ENCODE measurements around the gene ZBTB9. TPM values are rescaled to one million over a fixed set of nuclear protein-coding genes. Genes with fewer than 3 reads are reported as not detected.

The ZBTB9 gene
- total RNA-seq, 1 experiment from 2014 or later: 14.2 TPM

- POLR2A ChIA-PET: no interaction called here
- CTCF ChIA-PET: no interaction called here
- RAD21 ChIA-PET (ENCODE audit: low non-redundant PET in 1 of 2, low total read pairs in 2 of 2, uncharacterized antibody in 2 of 2, unreplicated experiment in 2 of 2): no interaction called here
- Histone ChIP-seq H2AFZ (ENCODE audit: low read depth, low read length, poor library complexity, severe bottlenecking) (no peak overlapping the region), H3K27ac (ENCODE audit: low read depth, low read length) (no peak overlapping the region), H3K4me3 (replicated peaks in 1 of 2; ENCODE audit: low read depth in 1 of 2, low read length in 2 of 2) (no peak overlapping the region), H3K9me3 (ENCODE audit: control insufficient read depth in 1 of 2, insufficient read depth in 1 of 2, low read depth in 1 of 2, low read length in 2 of 2) (no peaks in the 10 kb centered on the region), H3K4me2 (ENCODE audit: low read length) (no peak overlapping the region), H3K36me3 (ENCODE audit: control insufficient read depth in 1 of 2, insufficient read depth in 2 of 2, low read length in 2 of 2) (peaks cover 4 to 14% of the 10 kb centered on the region in 2 experiments; a peak in 3 of 4 replicates), H3K9me2 (ENCODE audit: insufficient read depth) (no peaks in the 10 kb centered on the region), H3K4me1 (ENCODE audit: control insufficient read depth in 1 of 2, insufficient read depth in 2 of 2, low read length in 2 of 2) (peaks cover 5 to 11% of the 10 kb centered on the region in 2 experiments; a peak in 3 of 4 replicates), H3K9ac (ENCODE audit: low read length) (no peak overlapping the region), H4K20me1 (ENCODE audit: insufficient read depth) (no peaks in the 10 kb centered on the region), H3K27me3 (ENCODE audit: insufficient read depth, low read length) (no peaks in the 10 kb centered on the region), H3K79me2 (ENCODE audit: insufficient read depth, low read length) (peaks cover 30% of the 10 kb centered on the region)
- intact Hi-C loops (cut with micrococcal nuclease): no loop called here
- DNase-seq (ENCODE audit: low read depth, low spot score) (no peak), ATAC-seq (no peak)
- TF ChIP-seq ZBTB33 (IDR thresholded peaks at IDR 0.05; ENCODE audit: extremely low read depth, insufficient replicate concordance, low read length) (no peak), EGR1 (IDR thresholded peaks at IDR 0.05; ENCODE audit: low read depth) (no peak), ATF3 (IDR thresholded peaks at IDR 0.05) (no peak), RAD21 (IDR thresholded peaks at IDR 0.05; ENCODE audit: low read depth) (no peak), POLR2A (IDR thresholded peaks at IDR 0.05; ENCODE audit: borderline replicate concordance, extremely low read depth, insufficient read depth, insufficient read length) (no peak), YY1 (IDR thresholded peaks at IDR 0.05; ENCODE audit: extremely low read depth, insufficient replicate concordance, low read depth, low read length) (no peak)
- no TSS peak for BruUV-seq (replicated peaks)
Measured at GRCh38 chr6:33456156-33456555, 1.8 kb downstream of the ZBTB9 start.

- H4K20me1 ChIP-seq (ENCODE audit: insufficient read depth): no peaks in the 10 kb centered on the region
- no peaks in the 10 kb centered on the region for H3K9me2 ChIP-seq (ENCODE audit: insufficient read depth)
- H3K9ac ChIP-seq (ENCODE audit: low read length): no peak overlapping the region
- H3K79me2 ChIP-seq (ENCODE audit: insufficient read depth, low read length): peaks cover 26% of the 10 kb centered on the region
- no peaks in the 10 kb centered on the region for H3K9me3 ChIP-seq (ENCODE audit: control insufficient read depth in 1 of 2, insufficient read depth in 1 of 2, low read depth in 1 of 2, low read length in 2 of 2)
- ChIA-PET CTCF (no interaction called here), POLR2A (no interaction called here), RAD21 (ENCODE audit: low non-redundant PET in 1 of 2, low total read pairs in 2 of 2, uncharacterized antibody in 2 of 2, unreplicated experiment in 2 of 2) (no interaction called here)
- H3K4me1 ChIP-seq (ENCODE audit: control insufficient read depth in 1 of 2, insufficient read depth in 2 of 2, low read length in 2 of 2): peaks cover 5 to 8% of the 10 kb centered on the region in 2 experiments; a peak in 3 of 4 replicates
- no peak overlapping the region for H2AFZ ChIP-seq (ENCODE audit: low read depth, low read length, poor library complexity, severe bottlenecking)
- no TSS peak for BruUV-seq (replicated peaks)
- peaks cover 4 to 14% of the 10 kb centered on the region in 2 experiments; a peak in 3 of 4 replicates for H3K36me3 ChIP-seq (ENCODE audit: control insufficient read depth in 1 of 2, insufficient read depth in 2 of 2, low read length in 2 of 2)
- ATAC-seq: no peak
- H3K4me2 ChIP-seq (ENCODE audit: low read length): no peak overlapping the region
- H3K4me3 ChIP-seq (replicated peaks in 1 of 2; ENCODE audit: low read depth in 1 of 2, low read length in 2 of 2): no peak overlapping the region
- H3K27me3 ChIP-seq (ENCODE audit: insufficient read depth, low read length): no peaks in the 10 kb centered on the region
- intact Hi-C loops (cut with micrococcal nuclease): no loop called here
- DNase-seq (ENCODE audit: low read depth, low spot score): no peak
- no peak overlapping the region for H3K27ac ChIP-seq (ENCODE audit: low read depth, low read length)
- TF ChIP-seq EGR1 (IDR thresholded peaks at IDR 0.05; ENCODE audit: low read depth): no peak
- TF ChIP-seq MAX (IDR thresholded peaks at IDR 0.05): no peak
- TF ChIP-seq CBX3 (IDR thresholded peaks at IDR 0.05; ENCODE audit: low read depth): no peak
- TF ChIP-seq FOSL1 (IDR thresholded peaks at IDR 0.05; ENCODE audit: low read depth): no peak
- TF ChIP-seq EZH2phosphoT487 (IDR thresholded peaks at IDR 0.05; ENCODE audit: borderline replicate concordance): no peak
- TF ChIP-seq POLR2A (IDR thresholded peaks at IDR 0.05; ENCODE audit: borderline replicate concordance, extremely low read depth, insufficient read depth, insufficient read length): no peak
- TF ChIP-seq ATF3 (IDR thresholded peaks at IDR 0.05): no peak
- TF ChIP-seq CEBPB (IDR thresholded peaks at IDR 0.05; ENCODE audit: low read depth): no peak
- no peak for TF ChIP-seq ZBTB33 (IDR thresholded peaks at IDR 0.05; ENCODE audit: extremely low read depth, insufficient replicate concordance, low read length)
- TF ChIP-seq SP1 (IDR thresholded peaks at IDR 0.05; ENCODE audit: low read depth): no peak
- TF ChIP-seq SRF (IDR thresholded peaks at IDR 0.05; ENCODE audit: low read depth): no peak
- TF ChIP-seq YY1 (IDR thresholded peaks at IDR 0.05; ENCODE audit: extremely low read depth, insufficient replicate concordance, low read depth, low read length): no peak
Measured at GRCh38 chr6:33458676-33459075, 4.3 kb downstream of the ZBTB9 start.

All from HCT116 (cell line).